Suprapubic skin (tissue), 4 donors: ENCODE data around the gene GRSF1.

Experiments used
- CTCF ChIP-seq, 2 donors: fragments of 200-600 bp in 1 of 2; fragments of 450-650 bp in 1 of 2; sonication (generic) in 1 of 2; IDR thresholded peaks; one replicate each; pipeline ENCODE4 v1.5.1; 2016 to 2019; ENCODE audit warnings: antibody characterized with exemption in 2 of 2, mild to moderate bottlenecking in 1 of 2, moderate library complexity in 1 of 2
- EP300 ChIP-seq: sonication (generic); formaldehyde crosslinking; IDR thresholded peaks from one replicate; pipeline ENCODE4 v1.6.1; 2017; ENCODE audit warnings: antibody characterized with exemption
- POLR2A ChIP-seq, 2 donors: fragments of 450-650 bp; IDR thresholded peaks; one replicate each; pipeline ENCODE4 v1.6.1; 2017; ENCODE audit warnings: antibody characterized with exemption in 2 of 2, mild to moderate bottlenecking in 2 of 2, moderate library complexity in 2 of 2
- POLR2AphosphoS5 ChIP-seq, 3 donors: sonication (generic); formaldehyde crosslinking; IDR thresholded peaks; one replicate each; pipeline ENCODE4 v1.6.1; 2017; ENCODE audit warnings: antibody characterized with exemption in 3 of 3

- no peak for TF ChIP-seq POLR2A (IDR thresholded peaks at IDR 0.05)
- no peak for TF ChIP-seq CTCF (IDR thresholded peaks at IDR 0.05)
- no peak for TF ChIP-seq EP300
- no peak for TF ChIP-seq POLR2AphosphoS5 (IDR thresholded peaks at IDR 0.05)
Measured at GRCh38 chr4:70877556-70877955, 37.9 kb upstream of the GRSF1 start.
